NCI-H1930 (cell line): ENCODE data around the gene RBM28.

Experiments used
- DNase-seq, 2 experiments: peaks; one replicate each; lab custom pipeline; 2025; lab: John Stamatoyannopoulos, UW

The RBM28 gene

DNA sequence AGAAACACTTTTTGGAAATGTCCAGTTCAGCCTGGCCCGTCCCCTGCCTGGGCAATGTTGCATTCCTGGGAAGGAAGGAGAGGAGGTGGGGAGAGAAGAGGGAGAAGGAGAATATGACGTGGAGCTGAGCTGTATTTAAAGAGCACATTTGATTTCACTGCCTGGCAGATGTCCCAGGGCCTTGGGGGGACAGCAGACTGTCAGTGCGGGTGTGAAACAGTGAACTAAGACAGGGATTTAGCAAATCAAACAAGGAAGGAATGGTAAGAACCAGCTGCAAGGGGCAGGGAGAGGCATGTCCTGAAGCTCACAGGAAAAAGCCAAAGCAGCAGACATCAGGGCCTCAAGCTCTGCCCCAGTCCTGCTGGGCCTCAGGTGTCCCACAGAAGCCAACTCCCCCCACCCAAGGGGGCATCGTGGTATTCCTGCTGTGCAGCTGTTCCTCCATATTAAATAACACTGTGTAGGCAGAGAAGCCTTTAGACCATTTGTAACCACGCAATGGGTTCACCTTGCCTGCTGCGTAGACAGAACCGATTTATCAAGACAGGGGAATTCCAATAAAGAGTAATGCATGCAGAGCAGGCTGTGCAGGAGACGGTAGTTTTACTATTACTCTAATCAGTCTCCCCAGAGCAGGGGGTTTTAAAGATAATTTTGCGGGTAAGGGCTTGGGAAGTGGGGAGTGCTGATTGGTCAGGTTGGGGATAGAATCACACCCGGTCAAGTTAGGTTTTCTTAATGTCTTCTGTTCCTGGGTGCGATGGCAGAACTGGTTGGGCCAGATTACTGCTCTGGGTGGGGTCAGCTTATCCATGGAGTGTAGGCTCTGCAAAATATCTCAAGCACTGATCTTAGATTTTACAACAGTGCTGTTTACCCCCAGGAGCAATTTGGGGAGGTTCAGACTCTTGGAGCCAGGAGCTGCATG lies 84.3 kb downstream of the RBM28 start:
- no peak for DNase-seq

DNA sequence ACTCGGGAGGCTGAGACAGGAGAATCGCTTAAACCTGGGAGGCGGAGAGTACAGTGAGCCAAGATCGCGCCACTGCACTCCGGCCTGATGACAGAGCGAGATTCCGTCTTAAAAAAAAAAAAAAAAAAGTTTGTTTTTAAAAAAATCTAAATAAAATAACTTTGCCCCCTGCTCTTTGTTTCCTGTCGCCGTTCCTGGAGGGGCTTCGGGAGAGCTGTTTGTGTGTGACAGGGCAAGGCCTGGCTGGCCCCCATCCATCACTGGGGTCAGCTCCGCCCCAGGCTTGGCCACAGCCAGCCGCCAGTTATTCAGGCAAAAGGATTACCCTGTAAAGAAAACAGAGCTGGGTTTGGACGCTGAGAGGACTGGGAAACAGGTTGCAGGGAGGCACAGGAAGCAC lies 86.2 kb downstream of the RBM28 start:
- no peak for DNase-seq

DNA sequence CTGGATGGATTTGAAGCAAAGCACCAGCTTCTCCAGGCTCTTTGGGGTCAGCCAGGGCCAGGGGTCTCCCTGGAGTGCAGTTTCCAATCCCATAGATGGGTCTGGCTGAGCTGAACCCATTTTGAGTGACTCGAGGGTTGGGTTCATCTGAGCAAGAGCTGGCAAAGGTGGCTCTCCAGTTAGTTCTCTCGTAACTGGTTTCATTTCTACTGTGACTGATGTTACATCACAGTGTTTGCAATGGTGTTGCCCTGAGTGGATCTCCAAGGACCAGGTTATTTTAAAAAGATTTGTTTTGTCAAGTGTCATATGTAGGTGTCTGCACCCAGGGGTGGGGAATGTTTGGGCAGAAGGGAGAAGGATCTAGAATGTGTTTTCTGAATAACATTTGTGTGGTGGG lies 88.4 kb downstream of the RBM28 start:
- no peak for DNase-seq

DNA sequence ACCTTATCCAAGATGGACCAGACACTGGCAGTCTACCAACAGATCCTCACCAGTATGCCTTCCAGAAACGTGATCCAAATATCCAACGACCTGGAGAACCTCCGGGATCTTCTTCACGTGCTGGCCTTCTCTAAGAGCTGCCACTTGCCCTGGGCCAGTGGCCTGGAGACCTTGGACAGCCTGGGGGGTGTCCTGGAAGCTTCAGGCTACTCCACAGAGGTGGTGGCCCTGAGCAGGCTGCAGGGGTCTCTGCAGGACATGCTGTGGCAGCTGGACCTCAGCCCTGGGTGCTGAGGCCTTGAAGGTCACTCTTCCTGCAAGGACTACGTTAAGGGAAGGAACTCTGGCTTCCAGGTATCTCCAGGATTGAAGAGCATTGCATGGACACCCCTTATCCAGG lies 89.2 kb downstream of the RBM28 start:
- no peak for DNase-seq

DNA sequence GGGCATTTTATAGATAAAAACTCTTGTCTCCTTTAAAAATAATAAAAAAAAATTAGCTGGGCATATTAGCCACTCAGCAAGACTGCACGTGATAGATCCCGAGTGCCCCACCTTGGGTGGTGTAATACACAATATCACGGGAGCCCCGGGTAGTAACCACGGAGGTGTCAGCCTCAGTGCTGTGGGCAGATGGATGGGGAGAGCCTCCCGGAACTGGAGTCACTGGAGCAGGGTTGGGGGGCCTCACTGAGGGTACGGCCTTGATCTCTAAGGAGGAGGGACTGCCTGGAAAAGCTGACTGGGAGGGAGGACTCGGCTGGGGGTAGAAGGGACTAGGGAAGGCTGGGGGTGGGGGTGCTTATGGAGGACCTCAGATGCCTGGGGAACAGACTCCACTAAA lies 90.0 kb downstream of the RBM28 start:
- no peak for DNase-seq

DNA sequence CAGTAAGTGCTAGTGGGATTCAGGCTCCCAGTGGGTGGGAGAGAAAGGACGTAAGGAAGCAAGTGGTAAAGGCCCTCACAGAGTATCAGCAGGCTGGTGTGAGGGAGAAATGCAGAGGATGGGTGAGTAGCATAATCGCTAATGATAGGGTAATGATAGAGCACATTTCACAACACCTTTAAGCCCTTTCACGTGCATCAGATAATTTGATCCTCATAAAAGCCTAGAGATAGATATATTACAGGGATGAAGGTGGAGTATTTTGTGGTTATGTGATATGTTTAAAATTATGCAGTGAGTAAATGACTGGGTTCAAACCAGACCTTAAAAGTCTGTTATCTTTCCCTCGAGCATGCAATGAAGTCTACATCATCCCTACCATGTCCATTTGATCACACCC lies 92.4 kb downstream of the RBM28 start:
- DNase-seq: no peak
